DND-41 (cell line): Measurements from ENCODE around the gene MCTP2.

ENCODE experiments used
- ATAC-seq: fragments of 200-7000 bp; cut with Tn5 transposase; 3 replicates; pipeline ENCODE4 v1.9.1; 2021; ENCODE audit warnings: low read depth; ENCODE audit not compliant: insufficient read depth
- DNase-seq: peaks from one replicate; pipeline ENCODE4 v3.0.0-alpha.2; 2020
- H2AFZ ChIP-seq: 2 replicates; pipeline ENCODE4 v1.6.0; 2012; ENCODE audit warnings: low read depth, low read length
- H3K27ac ChIP-seq: 2 replicates; pipeline ENCODE4 v1.5.1; 2012; ENCODE audit warnings: low read length, inconsistent platforms
- H3K27me3 ChIP-seq: fragments of 200-600 bp; sonication (generic); 2 replicates; pipeline ENCODE4 v1.6.0; 2012; ENCODE audit warnings: low read length, mild to moderate bottlenecking, inconsistent platforms; ENCODE audit not compliant: insufficient read depth, poor library complexity
- H3K36me3 ChIP-seq: 2 replicates; pipeline ENCODE4 v1.5.1; 2012; ENCODE audit warnings: low read length, inconsistent platforms; ENCODE audit not compliant: insufficient read depth
- H3K4me1 ChIP-seq: 2 replicates; pipeline ENCODE4 v1.5.1; 2012; ENCODE audit warnings: mild to moderate bottlenecking, low read length; ENCODE audit not compliant: insufficient read depth
- H3K4me2 ChIP-seq: 2 replicates; pipeline ENCODE4 v1.6.0; 2012; ENCODE audit warnings: mild to moderate bottlenecking, moderate library complexity, low read length, inconsistent platforms; ENCODE audit not compliant: insufficient read depth
- H3K4me3 ChIP-seq, 2 experiments: fragments of 200-600 bp in 1 of 2; shearing (Covaris generic) in 1 of 2; 2 replicates each; pipeline ENCODE4 v1.5.1; 2012 to 2016; ENCODE audit warnings: inconsistent platforms in 2 of 2, low read length in 2 of 2, mild to moderate bottlenecking in 2 of 2, low read depth in 1 of 2, moderate library complexity in 1 of 2
- H3K79me2 ChIP-seq: 2 replicates; pipeline ENCODE4 v1.6.0; 2012; ENCODE audit warnings: low read length, inconsistent platforms; ENCODE audit not compliant: insufficient read depth
- H3K9ac ChIP-seq: 2 replicates; pipeline ENCODE4 v1.6.0; 2012; ENCODE audit warnings: low read depth, mild to moderate bottlenecking, inconsistent platforms, low read length, moderate library complexity
- H3K9me3 ChIP-seq: 2 replicates; pipeline ENCODE4 v1.5.1; 2012; ENCODE audit warnings: low read length, moderate library complexity, mild to moderate bottlenecking, inconsistent platforms; ENCODE audit not compliant: insufficient read depth, severe bottlenecking
- H4K20me1 ChIP-seq: 2 replicates; pipeline ENCODE4 v1.6.0; 2012; ENCODE audit warnings: low read length; ENCODE audit not compliant: insufficient read depth
- EZH2 ChIP-seq: IDR thresholded peaks from 3 replicates; pipeline ENCODE4 v1.6.1; 2012; ENCODE audit warnings: borderline replicate concordance, low read depth, mild to moderate bottlenecking, moderate library complexity, low read length, inconsistent platforms; ENCODE audit not compliant: severe bottlenecking
- TF ChIP-seq, protein P1 (sequence below): IDR thresholded peaks from 2 replicates; pipeline ENCODE4 v1.5.1; 2012; ENCODE audit warnings: borderline replicate concordance, low read length, moderate library complexity, mild to moderate bottlenecking; ENCODE audit not compliant: poor library complexity, severe bottlenecking; ENCODE audit errors: extremely low read depth

MCTP2 gene

DNA sequence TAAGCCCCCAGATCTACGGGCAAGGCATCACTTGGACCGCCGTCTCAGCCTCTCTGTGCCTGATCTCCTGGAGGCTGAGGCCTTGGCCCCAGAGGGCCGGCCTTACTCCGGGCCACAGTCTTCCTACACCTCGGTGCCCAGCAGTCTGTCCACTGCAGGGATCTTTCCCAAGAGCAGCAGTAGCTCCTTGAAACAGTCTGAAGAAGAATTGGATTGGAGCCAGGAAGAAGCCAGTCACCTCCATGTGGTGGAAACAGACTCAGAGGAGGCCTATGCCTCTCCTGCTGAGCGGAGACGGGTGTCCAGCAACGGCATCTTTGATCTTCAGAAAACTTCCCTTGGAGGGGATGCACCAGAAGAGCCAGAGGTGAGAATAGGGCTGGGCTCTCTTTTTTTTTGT, 67.0 kb downstream of the MCTP2 start:
- H4K20me1 ChIP-seq = no peaks in the 10 kb centered on the region
- no peak for ATAC-seq
- H3K27ac ChIP-seq = peak overlapping the region; percentile 82
- no peak for TF ChIP-seq EZH2
- TF ChIP-seq, protein P1, sequence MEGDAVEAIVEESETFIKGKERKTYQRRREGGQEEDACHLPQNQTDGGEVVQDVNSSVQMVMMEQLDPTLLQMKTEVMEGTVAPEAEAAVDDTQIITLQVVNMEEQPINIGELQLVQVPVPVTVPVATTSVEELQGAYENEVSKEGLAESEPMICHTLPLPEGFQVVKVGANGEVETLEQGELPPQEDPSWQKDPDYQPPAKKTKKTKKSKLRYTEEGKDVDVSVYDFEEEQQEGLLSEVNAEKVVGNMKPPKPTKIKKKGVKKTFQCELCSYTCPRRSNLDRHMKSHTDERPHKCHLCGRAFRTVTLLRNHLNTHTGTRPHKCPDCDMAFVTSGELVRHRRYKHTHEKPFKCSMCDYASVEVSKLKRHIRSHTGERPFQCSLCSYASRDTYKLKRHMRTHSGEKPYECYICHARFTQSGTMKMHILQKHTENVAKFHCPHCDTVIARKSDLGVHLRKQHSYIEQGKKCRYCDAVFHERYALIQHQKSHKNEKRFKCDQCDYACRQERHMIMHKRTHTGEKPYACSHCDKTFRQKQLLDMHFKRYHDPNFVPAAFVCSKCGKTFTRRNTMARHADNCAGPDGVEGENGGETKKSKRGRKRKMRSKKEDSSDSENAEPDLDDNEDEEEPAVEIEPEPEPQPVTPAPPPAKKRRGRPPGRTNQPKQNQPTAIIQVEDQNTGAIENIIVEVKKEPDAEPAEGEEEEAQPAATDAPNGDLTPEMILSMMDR = no peak
- H3K4me1 ChIP-seq = peaks cover 56% of the 10 kb centered on the region
- H3K9ac ChIP-seq = peak overlapping the region; percentile 36
- H3K4me2 ChIP-seq = peak overlapping the region; percentile 56
- no peaks in the 10 kb centered on the region for H3K27me3 ChIP-seq
- H3K4me3 ChIP-seq = peak overlapping the region in 1 of 2 experiments; percentile 29; a peak in 1 of 4 replicates
- H3K79me2 ChIP-seq = no peaks in the 10 kb centered on the region
- no peak for DNase-seq
- peak overlapping the region; percentile 26; the same call in 1 of the 2 replicates for H2AFZ ChIP-seq
- H3K36me3 ChIP-seq = 0 out of 2 replicates have a peak, but pooled peaks cover 3% of the 10 kb centered on the region
- H3K9me3 ChIP-seq = no peaks in the 10 kb centered on the region

DNA sequence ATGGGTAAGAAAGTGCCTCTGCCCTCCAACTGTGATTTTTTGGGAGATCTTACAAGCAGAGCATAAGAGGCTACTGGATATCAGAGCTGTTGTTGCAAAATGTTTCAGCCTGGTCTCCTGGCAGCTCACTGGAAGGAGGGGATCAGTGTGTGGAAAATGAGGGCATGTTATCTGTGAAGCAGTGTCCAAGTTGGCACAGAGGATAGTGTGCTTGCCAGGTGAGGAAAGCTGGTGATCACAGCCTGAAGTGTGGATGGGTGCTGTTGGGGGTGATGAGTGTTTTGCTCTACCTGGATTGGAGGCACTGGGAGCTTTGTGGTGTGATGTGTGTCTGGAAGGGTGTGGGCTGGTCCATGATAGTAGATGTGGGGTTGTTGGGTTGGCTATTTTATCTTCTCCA, 69.3 kb downstream of the MCTP2 start:
- Histone ChIP-seq H3K9ac (no peak overlapping the region), H3K36me3 (0 out of 2 replicates have a peak, but pooled peaks cover 3% of the 10 kb centered on the region), H3K9me3 (no peaks in the 10 kb centered on the region), H3K4me1 (peaks cover 54% of the 10 kb centered on the region), H3K27ac (peak overlapping the region; percentile 35; the same call in 1 of the 2 replicates), H3K79me2 (no peaks in the 10 kb centered on the region), H3K4me3 (no peak overlapping the region), H4K20me1 (no peaks in the 10 kb centered on the region), H3K27me3 (no peaks in the 10 kb centered on the region), H2AFZ (no peak overlapping the region), H3K4me2 (no peak overlapping the region)
- DNase-seq = no peak
- ATAC-seq = no peak
- TF ChIP-seq, protein P1 = no peak
- no peak for TF ChIP-seq EZH2

- DNase-seq (peak; percentile 60), ATAC-seq (peak; percentile 96)
- Histone ChIP-seq H3K9me3 (no peaks in the 10 kb centered on the region), H2AFZ (peak overlapping the region; percentile 15; the same call in 1 of the 2 replicates), H3K4me2 (no peak overlapping the region), H3K79me2 (no peaks in the 10 kb centered on the region), H3K4me3 (no peak overlapping the region), H3K9ac (no peak overlapping the region), H3K4me1 (peaks cover 26% of the 10 kb centered on the region), H3K36me3 (0 out of 2 replicates have a peak, but pooled peaks cover 3% of the 10 kb centered on the region), H4K20me1 (no peaks in the 10 kb centered on the region), H3K27me3 (no peaks in the 10 kb centered on the region), H3K27ac (peak overlapping the region; percentile 73)
- TF ChIP-seq EZH2 = no peak
- TF ChIP-seq, protein P1 = peak; percentile 39
These were observed 73.8 kb downstream of the MCTP2 start for GRCh38 chr15:94305133-94305532.
